Loucy (cell line): ENCODE measurements around the gene SLC2A4.

Experiments used
- CTCF ChIP-seq: fragments of 200-600 bp; sonication (generic); conservative IDR thresholded peaks from 2 replicates; pipeline ENCODE4 v1.5.1; 2014; ENCODE audit warnings: mild to moderate bottlenecking, antibody characterized with exemption, low read length
- EZH2phosphoT487 ChIP-seq: fragments of 200-600 bp; IDR thresholded peaks from 2 replicates; pipeline ENCODE4 v1.6.1; 2018; ENCODE audit warnings: antibody characterized with exemption, mild to moderate bottlenecking, moderate library complexity, borderline replicate concordance

DNA sequence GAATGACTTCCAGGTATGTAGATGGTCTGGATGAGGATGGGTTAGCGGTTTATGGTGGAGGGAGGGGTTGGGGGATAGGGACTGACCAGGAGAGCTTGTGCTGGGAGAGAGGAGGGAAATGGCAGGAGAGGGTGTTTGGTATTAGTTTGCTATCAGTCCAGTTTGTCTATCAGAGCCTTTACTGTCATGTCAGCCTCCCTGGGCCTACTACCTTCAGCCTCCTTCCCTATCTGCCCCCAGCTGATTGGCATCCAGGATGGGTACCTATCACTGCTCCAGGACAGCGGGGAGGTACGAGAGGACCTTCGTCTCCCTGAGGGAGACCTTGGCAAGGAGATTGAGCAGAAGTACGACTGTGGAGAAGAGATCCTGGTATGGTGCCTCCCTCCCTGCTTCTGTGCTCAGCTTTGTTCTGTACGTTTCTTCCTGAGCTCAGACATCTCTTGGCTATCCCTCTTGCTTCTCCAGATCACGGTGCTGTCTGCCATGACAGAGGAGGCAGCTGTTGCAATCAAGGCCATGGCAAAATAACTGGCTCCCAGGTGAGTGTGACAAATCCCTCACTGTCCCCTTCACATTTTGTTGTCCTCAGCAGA, 29.7 kb downstream of the SLC2A4 start:
- TF ChIP-seq CTCF (no peak), EZH2phosphoT487 (no peak)
